SKM-1 (cell line): Measurements from ENCODE around the gene LDHD.
A peak's percentile ranks its signal among the peaks of the same experiment; 100 is the strongest.

ENCODE experiments used
- DNase-seq: peaks from one replicate; lab custom pipeline; 2025; ENCODE audit not compliant: unreplicated experiment; lab: John Stamatoyannopoulos, UW

Gene LDHD

GRCh38 chr16:75083813-75084212 lies 32.8 kb downstream of the LDHD start:
- no peak for DNase-seq

GRCh38 chr16:75081179-75081859 lies 35.3 kb downstream of the LDHD start:
- DNase-seq: no peak

- no peak for DNase-seq
Measured at GRCh38 chr16:75080205-75081029, 36.2 kb downstream of the LDHD start.

- DNase-seq: no peak
Measured at GRCh38 chr16:75079346-75079926, 37.1 kb downstream of the LDHD start.

- DNase-seq: no peak
Measured at GRCh38 chr16:75078886-75079285, 37.7 kb downstream of the LDHD start.

GRCh38 chr16:75075688-75076268 lies 40.8 kb downstream of the LDHD start:
- peak; percentile 26 for DNase-seq

- peak; percentile 86 for DNase-seq
Measured at GRCh38 chr16:75074920-75075687, 41.5 kb downstream of the LDHD start.

GRCh38 chr16:75074304-75074793 lies 42.2 kb downstream of the LDHD start:
- no peak for DNase-seq

GRCh38 chr16:75073545-75074303 lies 42.9 kb downstream of the LDHD start:
- no peak for DNase-seq

- no peak for DNase-seq
Measured at GRCh38 chr16:75072239-75072947, 44.2 kb downstream of the LDHD start.

GRCh38 chr16:75071621-75072020 lies 45.0 kb downstream of the LDHD start:
- DNase-seq: no peak

GRCh38 chr16:75070012-75070841 lies 46.4 kb downstream of the LDHD start:
- no peak for DNase-seq

- no peak for DNase-seq
Measured at GRCh38 chr16:75068085-75069031, 48.2 kb downstream of the LDHD start.

GRCh38 chr16:75066861-75067447 lies 49.6 kb downstream of the LDHD start:
- DNase-seq: no peak

- no peak for DNase-seq
Measured at GRCh38 chr16:75065521-75066149, 50.9 kb downstream of the LDHD start.

GRCh38 chr16:75065149-75065505 lies 51.5 kb downstream of the LDHD start:
- no peak for DNase-seq
